Lower lobe of right lung (tissue), 2 donors: Measurements from ENCODE around the gene PDSS1. TPM values are rescaled to one million over a fixed set of nuclear protein-coding genes. Genes with fewer than 3 reads are reported as not detected.

ENCODE experiments used
- ATAC-seq, 2 donors: fragments of 200-7000 bp; cut with Tn5 transposase; one replicate each; pipeline ENCODE4 v1.9.1; 2020 to 2022; ENCODE audit warnings: mild to moderate bottlenecking in 2 of 2, moderate library complexity in 2 of 2
- DNase-seq: peaks from one replicate; pipeline ENCODE4 v3.0.0-alpha.2; 2020
- H3K27ac ChIP-seq: fragments of 200-600 bp; one replicate; pipeline ENCODE4 v1.8.0; 2022
- H3K27me3 ChIP-seq: fragments of 200-600 bp; one replicate; pipeline ENCODE4 v1.8.0; 2022; ENCODE audit warnings: low read depth
- H3K36me3 ChIP-seq: fragments of 200-600 bp; one replicate; pipeline ENCODE4 v1.8.0; 2022; ENCODE audit warnings: mild to moderate bottlenecking
- H3K4me1 ChIP-seq: fragments of 200-600 bp; one replicate; pipeline ENCODE4 v1.8.0; 2022
- H3K4me3 ChIP-seq: fragments of 200-600 bp; one replicate; pipeline ENCODE4 v1.8.0; 2022; ENCODE audit warnings: mild to moderate bottlenecking
- H3K9me3 ChIP-seq: fragments of 200-600 bp; one replicate; pipeline ENCODE4 v1.8.0; 2022
- intact Hi-C: fragments of 100-400 bp; cut with DNase I; formaldehyde crosslinking; loops from one replicate; pipeline ENCODE4 v1.11.0; 2022
- total RNA-seq: library from RNA; stranded (reverse); fragmentation: NEBNext Ultra II Directional; extraction: Animal tissue kit (Norgen Biotek cat#: 25700); gene quantifications from one replicate; pipeline ENCODE4 v1.2.1, GENCODE V29; 2021
- TF ChIP-seq, protein P1 (sequence below): fragments of 200-600 bp; IDR thresholded peaks from one replicate; pipeline ENCODE4 v1.8.0; 2022; ENCODE audit warnings: antibody characterized with exemption, mild to moderate bottlenecking
- donor health status: DM: no; HTN: yes; CAD: no; lungs with severe emphysema.

Gene PDSS1
- total RNA-seq, 1 donor from 2014 or later, result 6.4 TPM

DNA sequence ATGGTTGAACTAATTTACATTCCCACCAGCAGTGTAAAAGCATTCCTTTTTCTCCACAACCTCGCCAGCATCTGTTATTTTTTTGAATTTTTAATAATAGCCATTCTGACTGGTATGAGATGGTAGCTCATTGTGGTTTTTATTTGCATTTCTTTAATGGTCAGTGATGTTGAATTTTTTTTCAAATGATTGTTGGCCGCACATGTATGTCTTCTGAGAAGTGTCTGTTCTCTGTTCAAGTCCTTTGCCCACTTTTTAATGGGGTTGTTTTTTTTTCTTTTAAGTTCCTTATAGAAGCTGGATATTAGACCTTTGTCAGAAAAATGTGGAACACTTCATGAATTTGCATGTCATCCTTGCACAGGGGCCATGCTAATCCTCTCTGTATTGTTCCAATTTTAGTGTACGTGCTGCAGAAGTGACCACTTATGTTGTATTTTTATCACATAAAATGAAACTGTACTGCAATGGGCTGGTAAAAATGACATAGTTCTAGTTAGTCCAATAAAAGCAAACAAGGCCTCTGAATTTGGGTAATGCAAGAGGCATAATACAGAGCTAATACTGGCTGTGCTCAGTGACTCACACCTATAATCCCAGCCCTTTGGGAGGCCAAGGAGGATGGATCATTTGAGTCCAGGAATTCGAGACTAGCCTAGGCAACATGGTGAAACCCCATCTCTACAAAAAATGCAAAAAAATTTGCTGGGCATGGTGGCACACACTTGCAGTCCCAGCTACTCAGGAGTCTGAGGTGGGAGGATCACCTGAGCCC lies 92.9 kb downstream of the PDSS1 start:
- Histone ChIP-seq H3K27me3 (no peaks in the 10 kb centered on the region), H3K9me3 (no peaks in the 10 kb centered on the region), H3K36me3 (no peaks in the 10 kb centered on the region), H3K4me3 (no peak overlapping the region), H3K4me1 (peaks cover 8% of the 10 kb centered on the region), H3K27ac (no peak overlapping the region)
- intact Hi-C loops, result no loop called here
- ATAC-seq (no peak), DNase-seq (no peak)
- TF ChIP-seq, protein P1, sequence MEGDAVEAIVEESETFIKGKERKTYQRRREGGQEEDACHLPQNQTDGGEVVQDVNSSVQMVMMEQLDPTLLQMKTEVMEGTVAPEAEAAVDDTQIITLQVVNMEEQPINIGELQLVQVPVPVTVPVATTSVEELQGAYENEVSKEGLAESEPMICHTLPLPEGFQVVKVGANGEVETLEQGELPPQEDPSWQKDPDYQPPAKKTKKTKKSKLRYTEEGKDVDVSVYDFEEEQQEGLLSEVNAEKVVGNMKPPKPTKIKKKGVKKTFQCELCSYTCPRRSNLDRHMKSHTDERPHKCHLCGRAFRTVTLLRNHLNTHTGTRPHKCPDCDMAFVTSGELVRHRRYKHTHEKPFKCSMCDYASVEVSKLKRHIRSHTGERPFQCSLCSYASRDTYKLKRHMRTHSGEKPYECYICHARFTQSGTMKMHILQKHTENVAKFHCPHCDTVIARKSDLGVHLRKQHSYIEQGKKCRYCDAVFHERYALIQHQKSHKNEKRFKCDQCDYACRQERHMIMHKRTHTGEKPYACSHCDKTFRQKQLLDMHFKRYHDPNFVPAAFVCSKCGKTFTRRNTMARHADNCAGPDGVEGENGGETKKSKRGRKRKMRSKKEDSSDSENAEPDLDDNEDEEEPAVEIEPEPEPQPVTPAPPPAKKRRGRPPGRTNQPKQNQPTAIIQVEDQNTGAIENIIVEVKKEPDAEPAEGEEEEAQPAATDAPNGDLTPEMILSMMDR, result no peak

DNA sequence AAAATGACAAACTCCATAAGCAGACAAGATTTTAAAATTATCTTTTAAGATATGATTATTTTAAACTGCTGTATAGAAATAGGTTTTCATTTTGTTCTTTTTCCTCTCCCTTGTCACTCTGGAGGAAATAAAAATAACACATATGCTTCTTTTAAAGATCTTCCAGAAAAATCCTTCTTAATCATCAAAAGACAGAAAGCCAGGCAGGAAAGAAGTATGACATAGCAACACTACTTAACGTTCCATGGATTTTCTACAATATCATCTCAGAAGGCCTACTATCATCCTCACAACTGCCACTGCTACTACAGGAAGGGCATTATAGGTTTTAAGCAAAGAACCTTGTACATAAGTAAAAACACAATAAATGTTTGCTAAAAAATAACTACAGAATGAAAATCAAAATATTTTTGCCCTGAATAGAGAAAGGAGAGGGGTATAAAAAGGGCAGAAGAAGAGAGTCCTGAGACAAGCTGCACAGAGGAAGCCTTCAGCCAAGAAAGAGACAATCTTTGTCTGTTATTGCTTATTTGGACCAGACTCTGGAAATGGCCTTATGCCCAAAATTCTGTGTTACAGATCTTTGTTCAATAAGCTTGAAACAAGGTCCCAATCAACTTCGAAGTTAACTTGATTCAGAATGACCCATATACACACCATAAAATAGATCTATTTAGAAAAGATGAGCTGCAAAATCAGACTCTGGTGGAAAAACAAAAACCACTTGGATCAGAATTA lies 95.4 kb downstream of the PDSS1 start:
- H3K27ac ChIP-seq, result no peak overlapping the region
- peaks cover 8% of the 10 kb centered on the region for H3K4me1 ChIP-seq
- no peak for DNase-seq
- no peaks in the 10 kb centered on the region for H3K36me3 ChIP-seq
- H3K4me3 ChIP-seq, result no peak overlapping the region
- TF ChIP-seq, protein P1, result no peak
- intact Hi-C loops, result no loop called here
- H3K9me3 ChIP-seq, result peaks cover 3% of the 10 kb centered on the region
- no peak for ATAC-seq
- H3K27me3 ChIP-seq, result no peaks in the 10 kb centered on the region

Other genes starting within 250 kb of the PDSS1 start
- gene ABI1, start 163.3 kb downstream of the PDSS1 start, total RNA-seq, result 65.1 TPM